Bronchial epithelial cell (primary cell): ENCODE data around the gene PIMREG. TPM values are rescaled to one million over a fixed set of nuclear protein-coding genes. Genes with fewer than 3 reads are reported as not detected.

Source experiments
- DNase-seq: peaks from one replicate; pipeline ENCODE4 v3.0.0-alpha.2; 2010; ENCODE audit warnings: low read depth
- FAIRE-seq: peaks from 2 replicates; lab custom pipeline; 2011; peaks lifted over from hg19 to GRCh38; lab: Jason Lieb, UNC
- H3K27me3 ChIP-seq: 2 replicates; pipeline ENCODE4 v1.5.1; 2011; ENCODE audit warnings: low read length; ENCODE audit not compliant: control insufficient read depth, insufficient read depth
- H3K36me3 ChIP-seq: 2 replicates; pipeline ENCODE4 v1.5.1; 2011; ENCODE audit warnings: low read length; ENCODE audit not compliant: control insufficient read depth, insufficient read depth
- H3K4me3 ChIP-seq: 2 replicates; pipeline ENCODE4 v1.5.1; 2011; ENCODE audit warnings: mild to moderate bottlenecking, low read depth, low read length, control low read depth
- CTCF ChIP-seq: IDR thresholded peaks from 2 replicates; pipeline ENCODE4 v1.5.1; 2011; ENCODE audit warnings: mild to moderate bottlenecking, moderate library complexity, low read length, control low read depth, inconsistent platforms; ENCODE audit not compliant: insufficient read depth, severe bottlenecking
- total RNA-seq: library from RNA; depleted of rRNA; stranded (reverse); fragments of >200 nt; gene quantifications from 2 replicates; pipeline ENCODE4 v1.2.1, GENCODE V29; 2014

PIMREG gene
- 0.13 and 0.26 TPM in 2 replicates for total RNA-seq

GRCh38 chr17:6443692-6444570, at the start of gene PIMREG:
PIMREG (plus strand) TSS chr17:6444455; CDS start chr17:6445111, 656 bp downstream.
- peaks cover 2% of the 10 kb centered on the region for H3K36me3 ChIP-seq
- FAIRE-seq, result no peak
- DNase-seq, result peak; percentile 70
- no peaks in the 10 kb centered on the region for H3K27me3 ChIP-seq
- no peak for TF ChIP-seq CTCF
- H3K4me3 ChIP-seq, result peak within 1 kb of the TSS; percentile 50

- no peak overlapping the region for H3K4me3 ChIP-seq
- H3K27me3 ChIP-seq, result peaks cover under 1% of the 10 kb centered on the region
- no peak for DNase-seq
- no peak for TF ChIP-seq CTCF
- no peak for FAIRE-seq
- no peaks in the 10 kb centered on the region for H3K36me3 ChIP-seq
These were observed 45.3 kb upstream of the PIMREG start for GRCh38 chr17:6398955-6399354.

- no peaks in the 10 kb centered on the region for H3K36me3 ChIP-seq
- no peaks in the 10 kb centered on the region for H3K27me3 ChIP-seq
- DNase-seq (no peak), FAIRE-seq (no peak)
- H3K4me3 ChIP-seq, result no peak overlapping the region
- no peak for TF ChIP-seq CTCF
These were observed 42.0 kb upstream of the PIMREG start for GRCh38 chr17:6402258-6402657.

GRCh38 chr17:6408276-6408675, 36.0 kb upstream of the PIMREG start:
- Histone ChIP-seq H3K27me3 (peaks cover 3% of the 10 kb centered on the region), H3K36me3 (no peaks in the 10 kb centered on the region), H3K4me3 (no peak overlapping the region)
- DNase-seq (no peak), FAIRE-seq (no peak)
- TF ChIP-seq CTCF, result no peak

- no peaks in the 10 kb centered on the region for H3K36me3 ChIP-seq
- TF ChIP-seq CTCF, result no peak
- DNase-seq (no peak), FAIRE-seq (no peak)
- no peak overlapping the region for H3K4me3 ChIP-seq
- H3K27me3 ChIP-seq, result peaks cover 3% of the 10 kb centered on the region
These were observed 35.5 kb upstream of the PIMREG start for GRCh38 chr17:6408735-6409134.

- Histone ChIP-seq H3K36me3 (no peaks in the 10 kb centered on the region), H3K27me3 (peaks cover 3% of the 10 kb centered on the region), H3K4me3 (no peak overlapping the region)
- FAIRE-seq (no peak), DNase-seq (peak; percentile 45)
- peak; percentile 58 for TF ChIP-seq CTCF
These were observed 31.2 kb upstream of the PIMREG start for GRCh38 chr17:6413065-6413464.
